WTC11 (cell line): ENCODE data around the gene RASAL2. TPM values are rescaled to one million over a fixed set of nuclear protein-coding genes. Genes with fewer than 3 reads are reported as not detected.
"Not testable (repeated sequence)": the region's sequence is repeated elsewhere in the genome, so short reads cannot be mapped to it uniquely, and the experiment has no call there.

ENCODE experiments used
- ATAC-seq: fragments of 200-7000 bp; cut with Tn5 transposase; 2 replicates; pipeline ENCODE4 v1.10.0; 2021; ENCODE audit warnings: mild to moderate bottlenecking, moderate library complexity
- CTCF ChIA-PET: fragments of 300-600 bp; sonication (Branson Sonifier 250); formaldehyde crosslinking; loops from one replicate; lab custom pipeline; 2021; ENCODE audit warnings: antibody characterized with exemption; lab: Charles Lee
- POLR2A ChIA-PET: fragments of 350-600 bp; sonication (Branson Sonifier 250); formaldehyde crosslinking; loops from one replicate; lab custom pipeline; 2021; ENCODE audit warnings: antibody characterized with exemption; lab: Charles Lee
- DNase-seq: peaks from one replicate; pipeline ENCODE4 v3.0.0; 2021; ENCODE audit warnings: low spot score
- H3K27ac Mint-ChIP-seq: 2 replicates; pipeline ENCODE4 v1.8.0; 2021; ENCODE audit warnings: mixed read lengths
- H3K27me3 Mint-ChIP-seq: 2 replicates; pipeline ENCODE4 v1.8.0; 2021; ENCODE audit warnings: low read depth, mild to moderate bottlenecking, moderate library complexity, mixed read lengths
- H3K36me3 Mint-ChIP-seq: 2 replicates; pipeline ENCODE4 v1.8.0; 2021; ENCODE audit warnings: mixed read lengths
- H3K4me1 Mint-ChIP-seq: 2 replicates; pipeline ENCODE4 v1.8.0; 2022; ENCODE audit warnings: mixed read lengths
- H3K4me3 Mint-ChIP-seq: 2 replicates; pipeline ENCODE4 v1.8.0; 2021; ENCODE audit warnings: mild to moderate bottlenecking, moderate library complexity, mixed read lengths
- H3K9me3 Mint-ChIP-seq: 2 replicates; pipeline ENCODE4 v1.8.0; 2021; ENCODE audit warnings: mixed read lengths
- CDX4 ChIP-seq: fragments of 250-450 bp; sonication (Bioruptor Pico); IDR thresholded peaks from 2 replicates; pipeline ENCODE4 v1.9.0; 2021; ENCODE audit warnings: moderate library complexity, mild to moderate bottlenecking, inconsistent platforms, borderline replicate concordance
- CREB1 ChIP-seq: sonication (generic); formaldehyde crosslinking; IDR thresholded peaks from 2 replicates; pipeline ENCODE4 v1.8.0; 2023; ENCODE audit warnings: mild to moderate bottlenecking, missing genetic modification reagents
- ETV6 ChIP-seq: sonication (generic); formaldehyde crosslinking; IDR thresholded peaks from 2 replicates; pipeline ENCODE4 v1.8.1; 2022; ENCODE audit warnings: mild to moderate bottlenecking, missing genetic modification reagents
- NR2C2 ChIP-seq: sonication (generic); formaldehyde crosslinking; IDR thresholded peaks from 2 replicates; pipeline ENCODE4 v1.8.0; 2022; ENCODE audit warnings: mild to moderate bottlenecking, missing genetic modification reagents
- PRDM15 ChIP-seq: sonication (generic); formaldehyde crosslinking; IDR thresholded peaks from 2 replicates; pipeline ENCODE4 v1.8.0; 2022; ENCODE audit warnings: missing genetic modification reagents
- SP1 ChIP-seq: sonication (generic); formaldehyde crosslinking; conservative IDR thresholded peaks from 2 replicates; pipeline ENCODE4 v1.8.1; 2022; ENCODE audit warnings: missing genetic modification reagents
- ZNF138 ChIP-seq: sonication (generic); formaldehyde crosslinking; conservative IDR thresholded peaks from 2 replicates; pipeline ENCODE4 v1.8.1; 2022; ENCODE audit warnings: mild to moderate bottlenecking, moderate library complexity, missing genetic modification reagents
- total RNA-seq: library from RNA; stranded (reverse); gene quantifications from 3 replicates; pipeline ENCODE4 v1.2.3, GENCODE V29; 2021
- TF ChIP-seq, protein P1 (sequence below): sonication (generic); formaldehyde crosslinking; IDR thresholded peaks from 2 replicates; pipeline ENCODE4 v1.8.1; 2022; ENCODE audit warnings: mild to moderate bottlenecking, missing genetic modification reagents, moderate library complexity, borderline replicate concordance
- TF ChIP-seq, protein P2 (sequence below): fragments of 250-450 bp; sonication (Bioruptor Pico); IDR thresholded peaks from 2 replicates; pipeline ENCODE4 v1.9.0; 2021; ENCODE audit warnings: mild to moderate bottlenecking
- TF ChIP-seq, protein P3 (sequence below): fragments of 250-450 bp; sonication (Bioruptor Pico); IDR thresholded peaks from 2 replicates; pipeline ENCODE4 v1.8.0; 2021; ENCODE audit warnings: mild to moderate bottlenecking
- TF ChIP-seq, protein P4 (sequence below): sonication (generic); formaldehyde crosslinking; conservative IDR thresholded peaks from 2 replicates; pipeline ENCODE4 v1.8.1; 2022; ENCODE audit warnings: mild to moderate bottlenecking, missing genetic modification reagents

The RASAL2 gene
- total RNA-seq, 1 experiment from 2014 or later, result 29.5 TPM

GRCh38 chr1:178243890-178244289, 150.0 kb downstream of the RASAL2 start:
- ATAC-seq, result no peak
- H3K36me3 Mint-ChIP-seq, result peaks cover 28% of the 10 kb centered on the region
- TF ChIP-seq, protein P1, sequence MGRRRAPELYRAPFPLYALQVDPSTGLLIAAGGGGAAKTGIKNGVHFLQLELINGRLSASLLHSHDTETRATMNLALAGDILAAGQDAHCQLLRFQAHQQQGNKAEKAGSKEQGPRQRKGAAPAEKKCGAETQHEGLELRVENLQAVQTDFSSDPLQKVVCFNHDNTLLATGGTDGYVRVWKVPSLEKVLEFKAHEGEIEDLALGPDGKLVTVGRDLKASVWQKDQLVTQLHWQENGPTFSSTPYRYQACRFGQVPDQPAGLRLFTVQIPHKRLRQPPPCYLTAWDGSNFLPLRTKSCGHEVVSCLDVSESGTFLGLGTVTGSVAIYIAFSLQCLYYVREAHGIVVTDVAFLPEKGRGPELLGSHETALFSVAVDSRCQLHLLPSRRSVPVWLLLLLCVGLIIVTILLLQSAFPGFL (CRISPR knock-in tag), result no peak
- no peak for TF ChIP-seq ZNF138
- no peak for TF ChIP-seq ETV6 (CRISPR knock-in tag)
- TF ChIP-seq, protein P2, sequence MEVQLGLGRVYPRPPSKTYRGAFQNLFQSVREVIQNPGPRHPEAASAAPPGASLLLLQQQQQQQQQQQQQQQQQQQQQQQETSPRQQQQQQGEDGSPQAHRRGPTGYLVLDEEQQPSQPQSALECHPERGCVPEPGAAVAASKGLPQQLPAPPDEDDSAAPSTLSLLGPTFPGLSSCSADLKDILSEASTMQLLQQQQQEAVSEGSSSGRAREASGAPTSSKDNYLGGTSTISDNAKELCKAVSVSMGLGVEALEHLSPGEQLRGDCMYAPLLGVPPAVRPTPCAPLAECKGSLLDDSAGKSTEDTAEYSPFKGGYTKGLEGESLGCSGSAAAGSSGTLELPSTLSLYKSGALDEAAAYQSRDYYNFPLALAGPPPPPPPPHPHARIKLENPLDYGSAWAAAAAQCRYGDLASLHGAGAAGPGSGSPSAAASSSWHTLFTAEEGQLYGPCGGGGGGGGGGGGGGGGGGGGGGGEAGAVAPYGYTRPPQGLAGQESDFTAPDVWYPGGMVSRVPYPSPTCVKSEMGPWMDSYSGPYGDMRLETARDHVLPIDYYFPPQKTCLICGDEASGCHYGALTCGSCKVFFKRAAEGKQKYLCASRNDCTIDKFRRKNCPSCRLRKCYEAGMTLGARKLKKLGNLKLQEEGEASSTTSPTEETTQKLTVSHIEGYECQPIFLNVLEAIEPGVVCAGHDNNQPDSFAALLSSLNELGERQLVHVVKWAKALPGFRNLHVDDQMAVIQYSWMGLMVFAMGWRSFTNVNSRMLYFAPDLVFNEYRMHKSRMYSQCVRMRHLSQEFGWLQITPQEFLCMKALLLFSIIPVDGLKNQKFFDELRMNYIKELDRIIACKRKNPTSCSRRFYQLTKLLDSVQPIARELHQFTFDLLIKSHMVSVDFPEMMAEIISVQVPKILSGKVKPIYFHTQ (CRISPR knock-in tag), result no peak
- no peak for TF ChIP-seq SP1
- TF ChIP-seq, protein P3, sequence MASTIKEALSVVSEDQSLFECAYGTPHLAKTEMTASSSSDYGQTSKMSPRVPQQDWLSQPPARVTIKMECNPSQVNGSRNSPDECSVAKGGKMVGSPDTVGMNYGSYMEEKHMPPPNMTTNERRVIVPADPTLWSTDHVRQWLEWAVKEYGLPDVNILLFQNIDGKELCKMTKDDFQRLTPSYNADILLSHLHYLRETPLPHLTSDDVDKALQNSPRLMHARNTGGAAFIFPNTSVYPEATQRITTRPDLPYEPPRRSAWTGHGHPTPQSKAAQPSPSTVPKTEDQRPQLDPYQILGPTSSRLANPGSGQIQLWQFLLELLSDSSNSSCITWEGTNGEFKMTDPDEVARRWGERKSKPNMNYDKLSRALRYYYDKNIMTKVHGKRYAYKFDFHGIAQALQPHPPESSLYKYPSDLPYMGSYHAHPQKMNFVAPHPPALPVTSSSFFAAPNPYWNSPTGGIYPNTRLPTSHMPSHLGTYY (CRISPR knock-in tag), result no peak
- no peak for TF ChIP-seq CDX4 (CRISPR knock-in tag)
- no peak for TF ChIP-seq PRDM15 (CRISPR knock-in tag)
- no peak for TF ChIP-seq NR2C2 (CRISPR knock-in tag)
- TF ChIP-seq, protein P4, sequence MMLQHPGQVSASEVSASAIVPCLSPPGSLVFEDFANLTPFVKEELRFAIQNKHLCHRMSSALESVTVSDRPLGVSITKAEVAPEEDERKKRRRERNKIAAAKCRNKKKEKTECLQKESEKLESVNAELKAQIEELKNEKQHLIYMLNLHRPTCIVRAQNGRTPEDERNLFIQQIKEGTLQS, result no peak
- no peak for TF ChIP-seq CREB1 (CRISPR knock-in tag)
- H3K9me3 Mint-ChIP-seq, result peaks cover 29% of the 10 kb centered on the region
- ChIA-PET CTCF (no interaction called here), POLR2A (no interaction called here)
- no peak overlapping the region for H3K27ac Mint-ChIP-seq
- H3K4me3 Mint-ChIP-seq, result no peak overlapping the region
- no peak for DNase-seq
- H3K27me3 Mint-ChIP-seq, result no peaks in the 10 kb centered on the region
- H3K4me1 Mint-ChIP-seq, result peaks cover 37% of the 10 kb centered on the region

GRCh38 chr1:178248284-178248683, 154.4 kb downstream of the RASAL2 start:
- POLR2A ChIA-PET, result interaction anchor here (1.2 kb wide), 1 partner anchor 839 kb away, joined by 5 read pairs; no protein-coding TSS in a partner anchor
- H3K27me3 Mint-ChIP-seq, H3K27ac Mint-ChIP-seq, ATAC-seq, CTCF ChIA-PET, H3K4me3 Mint-ChIP-seq, DNase-seq: not testable (repeated sequence)
- Mint-ChIP-seq H3K36me3 (peaks cover 37% of the 10 kb centered on the region), H3K9me3 (peaks cover 39% of the 10 kb centered on the region), H3K4me1 (peaks cover 43% of the 10 kb centered on the region)

GRCh38 chr1:178253581-178253980, 159.7 kb downstream of the RASAL2 start:
- peak overlapping the region; percentile 96 for H3K27ac Mint-ChIP-seq

More at GRCh38 chr1:178253581-178253980, 159.7 kb downstream of the RASAL2 start:
- peaks cover 61% of the 10 kb centered on the region for H3K4me1 Mint-ChIP-seq
- POLR2A ChIA-PET, ATAC-seq, DNase-seq, H3K27me3 Mint-ChIP-seq, H3K4me3 Mint-ChIP-seq: not testable (repeated sequence)
- H3K9me3 Mint-ChIP-seq, result peaks cover 16% of the 10 kb centered on the region
- CTCF ChIA-PET, result interaction anchor here (1.4 to 2.0 kb wide), 2 partner anchors 12 to 46 kb away, joined by 6 to 7 read pairs; no protein-coding TSS in a partner anchor
- peaks cover 13% of the 10 kb centered on the region for H3K36me3 Mint-ChIP-seq
